A549 (cell line): ENCODE results near the gene CMTM1. TPM values are rescaled to one million over a fixed set of nuclear protein-coding genes. Genes with fewer than 3 reads are reported as not detected.

Source experiments
- ATAC-seq, 2 experiments: fragments of 200-7000 bp in 1 of 2; fragments of >200 bp in 1 of 2; cut with Nextera tagmentation in 1 of 2; cut with Tn5 transposase in 1 of 2; 3 replicates each; pipeline versions ENCODE4 v1.8.0 to v1.9.1; 2018 to 2020; ENCODE audit warnings: mild to moderate bottlenecking in 1 of 2, moderate library complexity in 1 of 2
- CTCF ChIA-PET: fragments of 300-600 bp; sonication (Branson Sonifier 250); formaldehyde crosslinking; extraction: SDS; loops from one replicate; lab custom pipeline; 2021; ENCODE audit warnings: antibody characterized with exemption, inconsistent platforms; lab: Yijun Ruan, JAX
- POLR2A ChIA-PET: fragments of 350-600 bp; formaldehyde crosslinking; extraction: SDS; loops from one replicate; lab custom pipeline; 2021; ENCODE audit warnings: antibody characterized with exemption, inconsistent platforms; lab: Yijun Ruan, JAX
- DNase-seq, 2 experiments: peaks; one replicate each; pipeline versions ENCODE4 v3.0.0 to v3.0.0-alpha.2; 2011 to 2016; ENCODE audit warnings: low read depth in 1 of 2, low spot score in 1 of 2
- FAIRE-seq: peaks from 2 replicates; lab custom pipeline; 2011; peaks lifted over from hg19 to GRCh38; lab: Jason Lieb, UNC
- H3K27ac ChIP-seq, 2 experiments: fragments of >200 bp; sonication (Bioruptor Twin); formaldehyde crosslinking; 3 replicates each; pipeline ENCODE4 v1.5.1; 2016 to 2017
- H3K4me1 ChIP-seq: fragments of >200 bp; sonication (Bioruptor Twin); formaldehyde crosslinking; 3 replicates; pipeline ENCODE4 v1.6.1; 2016
- H3K4me2 ChIP-seq: fragments of >200 bp; sonication (Bioruptor Twin); formaldehyde crosslinking; 3 replicates; pipeline ENCODE4 v1.6.1; 2016
- H3K4me3 ChIP-seq: fragments of >200 bp; sonication (Bioruptor Twin); formaldehyde crosslinking; 3 replicates; pipeline ENCODE4 v1.5.1; 2016
- H3K9me3 ChIP-seq: fragments of >200 bp; sonication (Bioruptor Twin); formaldehyde crosslinking; 3 replicates; pipeline ENCODE4 v1.6.1; 2016
- ATOH8 ChIP-seq: fragments of 250-450 bp; sonication (Bioruptor Pico); IDR thresholded peaks from 2 replicates; pipeline ENCODE4 v1.5.0; 2020; ENCODE audit warnings: low read depth, mild to moderate bottlenecking, moderate library complexity
- BHLHE40 ChIP-seq: IDR thresholded peaks from 2 replicates; pipeline ENCODE4 v1.6.1; 2012; ENCODE audit warnings: low read depth, low read length, inconsistent platforms
- CHD2 ChIP-seq: fragments of 150-350 bp; IDR thresholded peaks from 2 replicates; pipeline ENCODE4 v1.6.1; 2014; ENCODE audit warnings: low read length; ENCODE audit not compliant: partially characterized antibody
- E2F6 ChIP-seq: IDR thresholded peaks from 2 replicates; pipeline ENCODE4 v1.6.1; 2012; ENCODE audit warnings: low read depth, borderline replicate concordance
- EHF ChIP-seq: fragments of 250-450 bp; sonication (Bioruptor Pico); IDR thresholded peaks from 2 replicates; pipeline ENCODE4 v1.5.0; 2020; ENCODE audit warnings: mild to moderate bottlenecking
- EHMT2 ChIP-seq: fragments of 200-600 bp; sonication (generic); IDR thresholded peaks from 2 replicates; pipeline ENCODE4 v1.6.1; 2016; ENCODE audit warnings: antibody characterized with exemption, low read depth, mild to moderate bottlenecking, moderate library complexity
- ELK1 ChIP-seq: fragments of 150-350 bp; IDR thresholded peaks from 2 replicates; pipeline ENCODE4 v1.6.1; 2014; ENCODE audit warnings: low read depth, mild to moderate bottlenecking, low read length
- FOSB ChIP-seq: fragments of 250-450 bp; sonication (Bioruptor Pico); IDR thresholded peaks from 2 replicates; pipeline ENCODE4 v1.5.0; 2020; ENCODE audit warnings: mild to moderate bottlenecking, moderate library complexity
- FOSL2 ChIP-seq, 2 experiments: fragments of 450-650 bp in 1 of 2; fragments of >200 bp in 1 of 2; sonication (Bioruptor Twin) in 1 of 2; formaldehyde crosslinking; IDR thresholded peaks; 2 replicates each; pipeline versions ENCODE4 v1.5.0 to v1.6.1; 2016 to 2020; ENCODE audit warnings: mild to moderate bottlenecking in 1 of 2, moderate library complexity in 1 of 2
- HES2 ChIP-seq: fragments of >200 bp; sonication (Bioruptor Twin); formaldehyde crosslinking; IDR thresholded peaks from 2 replicates; pipeline ENCODE4 v1.6.1; 2016
- HOXB13 ChIP-seq: fragments of 250-450 bp; sonication (Bioruptor Pico); IDR thresholded peaks from 2 replicates; pipeline ENCODE4 v1.5.0; 2020; ENCODE audit warnings: low read depth, mild to moderate bottlenecking, moderate library complexity
- KDM1A ChIP-seq: fragments of 200-600 bp; sonication (generic); IDR thresholded peaks from 2 replicates; pipeline ENCODE4 v1.6.1; 2016; ENCODE audit warnings: low read depth, mild to moderate bottlenecking
- MAX ChIP-seq: IDR thresholded peaks from 2 replicates; pipeline ENCODE4 v1.6.1; 2012
- MYC ChIP-seq: IDR thresholded peaks from 2 replicates; pipeline ENCODE4 v1.6.1; 2012; ENCODE audit warnings: mild to moderate bottlenecking, inconsistent platforms, low read length, improper control_type of control experiment, borderline replicate concordance
- POLR2AphosphoS2 ChIP-seq: conservative IDR thresholded peaks from 2 replicates; pipeline ENCODE4 v1.6.1; 2012; ENCODE audit warnings: low read length, improper control_type of control experiment, inconsistent platforms
- REST ChIP-seq: fragments of 200-600 bp; sonication (generic); IDR thresholded peaks from 2 replicates; pipeline ENCODE4 v1.6.1; 2016; ENCODE audit warnings: antibody characterized with exemption, mild to moderate bottlenecking, moderate library complexity
- RFX5 ChIP-seq: fragments of 450-650 bp; IDR thresholded peaks from 2 replicates; pipeline ENCODE4 v1.7.1; 2014; ENCODE audit warnings: antibody characterized with exemption, mild to moderate bottlenecking, moderate library complexity
- RNF2 ChIP-seq: fragments of 200-600 bp; sonication (generic); IDR thresholded peaks from 2 replicates; pipeline ENCODE4 v1.6.1; 2016; ENCODE audit warnings: low read depth, mild to moderate bottlenecking, antibody characterized with exemption, moderate library complexity, borderline replicate concordance
- SMC3 ChIP-seq: fragments of >200 bp; sonication (Bioruptor Twin); formaldehyde crosslinking; IDR thresholded peaks from 3 replicates; pipeline ENCODE4 v1.6.1; 2018; ENCODE audit warnings: inconsistent platforms
- TFCP2L1 ChIP-seq: fragments of 250-450 bp; sonication (Bioruptor Pico); IDR thresholded peaks from 2 replicates; pipeline ENCODE4 v1.5.0; 2021; ENCODE audit warnings: mild to moderate bottlenecking
- TP53 ChIP-seq: fragments of 250-450 bp; sonication (Bioruptor Pico); IDR thresholded peaks from 2 replicates; pipeline ENCODE4 v1.5.0; 2021; ENCODE audit warnings: mild to moderate bottlenecking, moderate library complexity
- USF2 ChIP-seq: fragments of 450-650 bp; IDR thresholded peaks from 2 replicates; pipeline ENCODE4 v1.6.1; 2014; ENCODE audit warnings: antibody characterized with exemption
- ZFP36 ChIP-seq: fragments of 450-650 bp; IDR thresholded peaks from 2 replicates; pipeline ENCODE4 v1.6.1; 2014; ENCODE audit warnings: borderline replicate concordance; ENCODE audit not compliant: partially characterized antibody
- ZSCAN20 ChIP-seq: fragments of 250-450 bp; sonication (Bioruptor Pico); IDR thresholded peaks from 2 replicates; pipeline ENCODE4 v1.8.0; 2022; ENCODE audit warnings: mild to moderate bottlenecking, moderate library complexity
- WGBS: methylation state at CpG from one replicate; pipeline ENCODE4 v1.1.6; 2017; ENCODE audit errors: missing lambda C conversion rate; 5-methylcytosine and 5-hydroxymethylcytosine counted together
- polyA plus RNA-seq, 4 experiments: library from polyadenylated mRNA; depleted of rRNA in 3 of 4; stranded (reverse); fragments of >200 nt; fragmentation: RNase III in 1 of 4; extraction: RNeasy Plus Mini Kit Qiagen cat#74134 plus additional on column Dnase treatment in 1 of 4; gene quantifications; 2 replicates in 3 of 4; 3 replicates in 1 of 4; pipeline ENCODE4 v1.2.3, GENCODE V29; 2011 to 2017

CMTM1 gene
- polyA plus RNA-seq, 2 of the 4 experiments (the other 2 are of a cell fraction), result 1.3 to 1.9 TPM

GRCh38 chr16:66548868-66549267 lies 17.4 kb upstream of the CMTM1 start:
- TF ChIP-seq RNF2 (no peak), HOXB13 (CRISPR knock-in tag) (no peak), EHMT2 (no peak), MAX (no peak), MYC (no peak), BHLHE40 (no peak), KDM1A (no peak), EHF (CRISPR knock-in tag) (no peak), E2F6 (no peak), FOSL2 (IDR thresholded peaks at IDR 0.05) (no peak), FOSL2 (CRISPR knock-in tag; IDR thresholded peaks at IDR 0.05) (no peak), RFX5 (no peak), ZFP36 (no peak), REST (no peak), SMC3 (no peak), CHD2 (no peak), TP53 (CRISPR knock-in tag) (no peak), ATOH8 (CRISPR knock-in tag) (no peak)
- no peak for ATAC-seq
- Histone ChIP-seq H3K27ac (peak overlapping the region; percentile 98; a peak in 5 of 6 replicates), H3K4me2 (peak overlapping the region; percentile 92), H3K4me3 (peak overlapping the region; percentile 79), H3K9me3 (no peaks in the 10 kb centered on the region), H3K4me1 (peaks cover 38% of the 10 kb centered on the region)
- CTCF ChIA-PET, result interaction anchor here (0.6 to 5.4 kb wide), 5 partner anchors 15 to 142 kb away, joined by 3 to 26 read pairs (median 6); partner anchors contain the start of gene CMTM1
- POLR2A ChIA-PET, result no interaction called here
- no peak for DNase-seq
- FAIRE-seq, result no peak
- WGBS, result 96% methylated on average over 9 of the region's 9 CpGs

- FAIRE-seq (no peak), DNase-seq (peak in 1 of 2 experiments; percentile 65), ATAC-seq (peak; percentile 67 to 72)
- WGBS, result 20% methylated on average over 49 of the region's 80 CpGs
- Histone ChIP-seq H3K4me1 (peaks cover 40% of the 10 kb centered on the region), H3K4me2 (peak within 1 kb of the TSS; percentile 92), H3K9me3 (no peaks in the 10 kb centered on the region), H3K4me3 (peak within 1 kb of the TSS; percentile 79), H3K27ac (peak within 1 kb of the TSS; percentile 98)
- POLR2A ChIA-PET, result no interaction called here
- CTCF ChIA-PET, result interaction anchor here (0.6 to 5.4 kb wide), 3 partner anchors 14 to 38 kb away, joined by 3 to 26 read pairs (median 10); partner anchors contain the start of gene CMTM1
- TF ChIP-seq HES2 (no peak), POLR2AphosphoS2 (no peak), TFCP2L1 (CRISPR knock-in tag) (no peak), ELK1 (no peak), FOSB (no peak), REST (no peak), ZSCAN20 (no peak), SMC3 (no peak), USF2 (no peak)
Observed at GRCh38 chr16:66549284-66550131, 16.7 kb upstream of the CMTM1 start, which contains the start of gene TK2. Gene TK2 (minus strand): TSS chr16:66550122. CDS start chr16:66550061, 61 bp downstream.
